ENCODE results near the gene ST7L.

GRCh38 chr1:112651205-112651604 lies 32.3 kb upstream of the ST7L start:
- TF ChIP-seq, protein P1, sequence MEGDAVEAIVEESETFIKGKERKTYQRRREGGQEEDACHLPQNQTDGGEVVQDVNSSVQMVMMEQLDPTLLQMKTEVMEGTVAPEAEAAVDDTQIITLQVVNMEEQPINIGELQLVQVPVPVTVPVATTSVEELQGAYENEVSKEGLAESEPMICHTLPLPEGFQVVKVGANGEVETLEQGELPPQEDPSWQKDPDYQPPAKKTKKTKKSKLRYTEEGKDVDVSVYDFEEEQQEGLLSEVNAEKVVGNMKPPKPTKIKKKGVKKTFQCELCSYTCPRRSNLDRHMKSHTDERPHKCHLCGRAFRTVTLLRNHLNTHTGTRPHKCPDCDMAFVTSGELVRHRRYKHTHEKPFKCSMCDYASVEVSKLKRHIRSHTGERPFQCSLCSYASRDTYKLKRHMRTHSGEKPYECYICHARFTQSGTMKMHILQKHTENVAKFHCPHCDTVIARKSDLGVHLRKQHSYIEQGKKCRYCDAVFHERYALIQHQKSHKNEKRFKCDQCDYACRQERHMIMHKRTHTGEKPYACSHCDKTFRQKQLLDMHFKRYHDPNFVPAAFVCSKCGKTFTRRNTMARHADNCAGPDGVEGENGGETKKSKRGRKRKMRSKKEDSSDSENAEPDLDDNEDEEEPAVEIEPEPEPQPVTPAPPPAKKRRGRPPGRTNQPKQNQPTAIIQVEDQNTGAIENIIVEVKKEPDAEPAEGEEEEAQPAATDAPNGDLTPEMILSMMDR (IDR thresholded peaks at IDR 0.05): no peak
- TF ChIP-seq POLR2A (IDR thresholded peaks at IDR 0.05): no peak

All from testis (tissue), 2 donors.